ENCODE results near the gene SLC25A48.

The SLC25A48 gene

DNA sequence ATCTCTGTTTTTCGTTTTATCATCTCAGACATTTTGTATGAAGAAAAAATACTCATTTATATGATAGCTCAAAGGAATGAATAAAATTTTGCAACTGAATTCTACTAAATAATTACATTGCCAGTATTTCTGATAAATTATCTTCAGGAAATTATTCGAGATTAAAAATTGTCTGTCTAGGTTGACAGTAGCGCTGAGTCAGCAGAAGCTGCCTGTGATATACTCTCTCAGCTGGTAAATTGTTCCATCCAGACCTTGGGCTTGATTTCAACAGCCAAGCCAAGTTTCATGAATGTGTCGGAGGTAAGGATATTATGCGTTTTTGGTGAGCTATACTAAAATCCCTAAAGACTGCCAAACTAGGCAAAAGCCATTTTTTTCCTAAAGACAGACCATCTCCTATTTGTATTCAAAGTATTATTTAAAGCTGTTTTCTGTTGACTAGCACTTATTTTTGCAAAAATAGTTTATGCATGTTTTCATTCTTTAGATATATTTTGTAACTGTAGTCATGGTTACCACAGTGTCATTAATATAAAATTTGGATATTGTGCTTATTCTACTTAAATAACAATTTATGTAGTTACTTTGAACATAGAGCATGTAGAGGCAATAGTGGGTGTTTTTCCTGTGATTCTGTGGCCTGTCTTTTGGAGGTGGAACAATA lies 102.9 kb downstream of the SLC25A48 start:
- no peak for DNase-seq
